HEK293T (cell line): ENCODE data around the gene PEX14.

Experiments
- ARNT ChIP-seq: fragments of 450-650 bp; IDR thresholded peaks from 2 replicates; pipeline ENCODE4 v1.6.1; 2017; ENCODE audit warnings: mild to moderate bottlenecking
- BHLHE40 ChIP-seq: fragments of 450-650 bp; IDR thresholded peaks from 2 replicates; pipeline ENCODE4 v1.6.1; 2016; ENCODE audit warnings: mild to moderate bottlenecking, moderate library complexity, borderline replicate concordance
- FOXA1 ChIP-seq: fragments of 450-650 bp; IDR thresholded peaks from 2 replicates; pipeline ENCODE4 v1.6.1; 2016; ENCODE audit warnings: mild to moderate bottlenecking
- FOXM1 ChIP-seq: fragments of 450-650 bp; IDR thresholded peaks from 2 replicates; pipeline ENCODE4 v1.6.1; 2017; ENCODE audit warnings: mild to moderate bottlenecking, borderline replicate concordance
- HDGF ChIP-seq: fragments of 450-650 bp; IDR thresholded peaks from 2 replicates; pipeline ENCODE4 v1.6.1; 2017; ENCODE audit warnings: antibody characterized with exemption, borderline replicate concordance
- L3MBTL2 ChIP-seq: fragments of 450-650 bp; conservative IDR thresholded peaks from 2 replicates; pipeline ENCODE4 v1.6.1; 2016; ENCODE audit warnings: mild to moderate bottlenecking
- NFRKB ChIP-seq: fragments of 450-650 bp; IDR thresholded peaks from 2 replicates; pipeline ENCODE4 v1.6.1; 2016; ENCODE audit warnings: mild to moderate bottlenecking, moderate library complexity
- SP1 ChIP-seq: fragments of 450-650 bp; IDR thresholded peaks from 2 replicates; pipeline ENCODE4 v1.6.1; 2017
- SUZ12 ChIP-seq: fragments of 450-650 bp; IDR thresholded peaks from 2 replicates; pipeline ENCODE4 v1.6.1; 2016; ENCODE audit warnings: mild to moderate bottlenecking
- TF ChIP-seq, protein P1 (sequence below): fragments of 450-650 bp; IDR thresholded peaks from 2 replicates; pipeline ENCODE4 v1.6.1; 2016

DNA sequence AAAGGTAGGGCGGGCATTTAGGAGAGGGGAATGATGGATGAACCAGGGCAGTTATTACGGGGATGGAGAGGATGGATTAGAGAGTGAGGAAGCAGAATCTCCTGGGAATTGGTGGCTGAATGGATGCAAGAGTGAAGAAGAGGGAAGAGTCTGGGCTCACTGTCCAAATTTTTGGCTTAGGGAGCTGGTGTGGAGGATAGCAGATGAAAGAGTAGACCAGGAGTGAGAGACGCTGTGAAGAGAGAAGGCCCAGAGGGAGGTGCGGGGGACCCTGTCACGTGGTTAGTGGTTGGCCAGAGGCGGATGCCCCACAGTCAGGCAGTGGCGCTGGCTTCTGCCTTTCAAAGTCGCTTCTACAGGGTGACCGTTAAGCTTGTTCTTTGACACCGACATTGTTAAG is 78.4 kb downstream of the PEX14 start:
- TF ChIP-seq SP1 (no peak), HDGF (no peak), BHLHE40 (no peak), ARNT (no peak), FOXA1 (no peak), FOXM1 (no peak), SUZ12 (no peak), L3MBTL2 (no peak), NFRKB (no peak)
- TF ChIP-seq, protein P1, sequence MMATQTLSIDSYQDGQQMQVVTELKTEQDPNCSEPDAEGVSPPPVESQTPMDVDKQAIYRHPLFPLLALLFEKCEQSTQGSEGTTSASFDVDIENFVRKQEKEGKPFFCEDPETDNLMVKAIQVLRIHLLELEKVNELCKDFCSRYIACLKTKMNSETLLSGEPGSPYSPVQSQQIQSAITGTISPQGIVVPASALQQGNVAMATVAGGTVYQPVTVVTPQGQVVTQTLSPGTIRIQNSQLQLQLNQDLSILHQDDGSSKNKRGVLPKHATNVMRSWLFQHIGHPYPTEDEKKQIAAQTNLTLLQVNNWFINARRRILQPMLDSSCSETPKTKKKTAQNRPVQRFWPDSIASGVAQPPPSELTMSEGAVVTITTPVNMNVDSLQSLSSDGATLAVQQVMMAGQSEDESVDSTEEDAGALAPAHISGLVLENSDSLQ: peak; percentile 29; the same call in 1 of the 2 replicates
